GM19468 (cell line): Measurements from ENCODE around the gene PLEKHS1.
"Not testable (repeated sequence)": the region's sequence is repeated elsewhere in the genome, so short reads cannot be mapped to it uniquely, and the experiment has no call there.

Source experiments
- ATAC-seq: cut with Tn5 transposase; IDR thresholded peaks from one replicate; pipeline ENCODE4 v1.9.1; 2021; ENCODE audit warnings: mild to moderate bottlenecking, moderate library complexity, moderate number of reproducible peaks; ENCODE audit not compliant: unreplicated experiment; ENCODE audit errors: extremely low read depth

Gene PLEKHS1

DNA sequence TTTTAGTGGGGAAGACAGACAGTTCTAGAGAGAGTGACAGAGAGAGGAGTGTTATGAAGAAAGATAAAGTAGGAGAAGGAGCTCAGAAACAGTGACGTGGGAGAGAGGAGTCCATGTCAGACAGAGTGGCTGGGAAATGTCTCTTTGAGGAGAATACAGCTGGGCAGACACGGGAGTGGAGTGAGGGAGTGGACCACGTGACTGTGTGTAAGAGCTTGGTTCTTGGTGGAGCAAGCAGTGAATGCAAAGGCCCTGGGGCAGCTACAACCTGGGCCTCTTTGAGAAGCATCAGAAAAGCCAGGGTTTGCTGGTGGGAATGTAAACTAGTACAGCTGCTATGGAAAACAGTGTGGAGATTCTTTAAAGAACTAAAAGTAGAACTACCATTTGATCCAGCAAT is 11.9 kb upstream of the PLEKHS1 start:
- no peak for ATAC-seq

DNA sequence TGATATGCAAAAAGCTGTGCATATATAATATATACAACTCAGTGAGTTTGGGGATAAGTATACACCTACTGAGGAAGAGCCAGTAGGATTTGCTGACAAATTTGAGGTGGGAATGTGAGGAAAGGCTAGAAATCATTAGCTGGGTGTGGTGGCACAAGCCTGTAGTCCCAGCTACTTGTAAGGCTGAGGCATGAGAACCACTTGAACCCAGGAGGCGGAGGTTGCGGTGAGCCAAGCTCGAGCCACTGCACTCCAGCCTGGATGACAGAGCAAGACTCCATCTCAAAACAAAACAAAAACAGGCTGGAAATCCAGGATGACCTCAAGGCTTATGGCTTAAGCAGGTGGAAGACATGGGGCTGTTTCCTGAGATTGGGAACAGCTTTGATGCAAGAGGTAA is 10.6 kb upstream of the PLEKHS1 start:
- ATAC-seq: no peak

DNA sequence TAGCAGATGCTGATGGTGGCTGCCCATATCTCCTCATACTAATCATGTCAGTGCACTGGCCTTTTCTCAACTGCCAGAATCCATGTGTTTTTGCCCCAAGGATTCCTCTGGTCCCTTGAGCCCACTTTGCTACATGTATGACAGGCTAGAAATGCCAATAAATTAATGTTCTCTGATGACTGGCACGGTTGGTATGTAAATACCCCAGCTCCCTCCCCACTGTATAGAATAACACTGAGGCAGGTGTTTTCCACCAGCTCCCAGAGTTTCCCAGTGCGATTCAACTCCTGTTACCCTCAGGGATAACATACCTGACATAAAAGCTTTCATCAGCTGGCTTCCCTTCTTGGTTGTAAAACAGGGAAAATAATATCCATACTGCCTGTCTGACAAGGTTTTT is 9.0 kb upstream of the PLEKHS1 start:
- no peak for ATAC-seq

DNA sequence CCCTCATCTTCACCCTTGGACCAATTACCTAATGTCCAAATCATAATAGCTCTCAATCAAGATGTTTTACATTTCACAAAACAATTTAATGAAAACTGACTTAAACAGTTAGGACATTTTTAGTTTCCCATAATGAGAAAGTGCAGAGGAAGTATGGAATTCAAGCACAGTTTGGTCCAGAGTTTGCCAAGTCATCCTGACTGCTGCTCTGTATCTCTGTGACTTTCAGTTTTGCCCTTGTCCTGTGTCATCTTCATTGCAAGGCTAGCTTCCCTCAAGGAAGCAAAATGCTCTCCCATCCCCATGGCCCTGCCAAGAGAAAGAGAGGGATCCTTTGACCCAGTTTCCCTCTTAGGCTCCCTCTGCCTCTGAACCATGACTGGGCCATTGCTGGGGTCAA is 7.9 kb upstream of the PLEKHS1 start:
- ATAC-seq: no peak

DNA sequence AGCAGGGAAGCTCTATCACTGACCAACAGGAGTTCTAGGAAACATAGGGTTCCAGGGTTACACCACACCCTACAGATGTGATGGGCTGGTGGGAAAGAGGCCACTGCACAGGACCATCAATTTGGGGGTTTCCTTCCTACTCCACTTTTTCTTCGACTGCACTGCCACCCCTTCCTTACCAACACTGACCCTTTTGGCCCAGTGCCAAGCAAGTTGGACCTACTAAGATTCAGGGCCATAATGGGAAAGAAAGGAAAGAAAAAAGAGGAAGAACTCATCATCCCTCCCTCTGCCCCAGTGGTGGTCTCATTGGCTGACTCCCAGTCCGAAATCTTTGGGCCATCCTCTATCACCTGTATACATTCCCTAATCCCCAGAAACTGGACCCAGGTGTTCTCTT is 6.1 kb upstream of the PLEKHS1 start:
- ATAC-seq: no peak

DNA sequence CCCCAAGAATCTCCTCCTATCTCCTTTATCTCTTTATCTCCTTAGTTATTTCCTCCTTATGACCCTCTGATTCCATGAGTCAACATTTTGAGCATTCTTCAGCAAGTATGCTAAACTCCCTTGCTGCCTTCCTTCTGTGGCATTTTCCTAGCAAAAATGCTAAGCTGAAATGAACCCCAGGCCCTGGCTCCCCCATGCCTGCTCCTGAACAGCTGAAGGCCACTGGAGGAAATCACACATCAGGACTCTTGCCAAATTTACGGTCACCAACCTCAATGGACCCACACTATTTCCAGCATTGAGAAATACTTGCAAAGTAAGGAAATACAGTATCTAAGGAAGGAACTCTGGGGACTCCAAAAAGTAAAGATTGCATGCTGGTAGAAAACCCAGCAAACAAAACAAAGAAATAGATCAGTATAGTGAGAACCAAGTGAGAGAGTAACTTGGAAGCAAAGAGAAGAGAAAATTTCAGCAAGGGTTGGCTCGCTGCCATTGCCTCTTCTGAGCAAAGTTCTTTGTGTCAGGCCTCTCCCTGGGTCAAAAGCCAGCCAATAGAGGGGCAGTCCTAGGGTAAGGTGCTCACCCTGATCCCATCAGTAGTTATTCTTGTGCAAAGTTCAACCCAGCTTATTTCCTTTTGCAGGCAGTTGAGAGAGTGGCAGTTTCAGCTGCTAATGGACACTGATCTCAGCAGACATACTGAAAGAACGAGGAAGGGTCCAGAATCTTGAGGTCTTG is 5.1 kb upstream of the PLEKHS1 start:
- no peak for ATAC-seq

DNA sequence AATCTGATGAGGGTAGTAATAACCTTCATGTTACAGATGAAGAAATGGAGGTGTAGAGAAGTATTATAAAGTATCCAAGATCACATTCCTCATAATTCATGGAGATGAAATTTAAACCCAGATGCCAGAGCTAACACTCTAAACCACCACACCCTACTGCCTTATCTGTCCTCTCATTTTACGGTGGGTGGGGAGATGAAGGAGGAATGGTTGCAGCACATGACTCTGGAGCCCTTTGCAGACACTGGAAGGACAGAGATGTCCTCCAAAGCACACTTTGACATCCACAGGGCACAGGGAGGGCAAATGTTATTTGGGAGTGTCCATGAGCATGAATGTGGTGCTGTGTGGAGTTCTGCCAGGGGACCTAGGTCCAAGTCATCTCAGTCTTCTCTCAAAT is 1.1 kb downstream of the PLEKHS1 start:
- ATAC-seq: no peak

DNA sequence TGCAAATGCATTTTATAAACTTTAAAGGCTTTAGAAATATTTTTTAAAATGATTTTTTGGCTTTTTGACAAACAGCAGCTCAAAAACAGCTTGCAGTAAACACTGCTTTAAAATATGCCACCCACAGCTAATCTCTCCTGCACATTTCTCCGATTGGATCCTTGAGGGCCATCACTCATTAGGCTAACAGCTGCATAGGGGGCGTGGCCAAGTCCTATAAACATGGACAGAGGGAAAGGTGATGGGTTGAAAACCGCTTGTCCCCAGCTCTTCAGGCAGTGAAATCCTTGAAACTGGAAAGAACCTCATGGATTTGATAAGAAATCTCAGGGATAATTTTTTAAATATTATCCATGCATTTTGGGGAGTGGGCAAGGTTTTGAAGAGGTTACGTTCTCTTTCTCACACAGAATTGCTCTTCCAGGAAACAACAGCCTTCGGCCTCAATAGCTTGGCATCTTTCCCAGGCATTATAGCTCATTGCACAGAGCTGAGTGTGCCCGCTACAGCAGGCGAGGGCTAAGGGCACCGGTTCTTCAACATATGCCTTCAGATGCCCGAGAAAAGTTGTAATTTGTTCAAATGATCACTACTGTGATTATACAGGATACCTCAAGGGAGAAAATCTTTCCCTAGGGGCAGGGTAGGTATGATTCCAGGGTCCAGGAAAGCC is 1.7 kb downstream of the PLEKHS1 start:
- ATAC-seq: no peak

DNA sequence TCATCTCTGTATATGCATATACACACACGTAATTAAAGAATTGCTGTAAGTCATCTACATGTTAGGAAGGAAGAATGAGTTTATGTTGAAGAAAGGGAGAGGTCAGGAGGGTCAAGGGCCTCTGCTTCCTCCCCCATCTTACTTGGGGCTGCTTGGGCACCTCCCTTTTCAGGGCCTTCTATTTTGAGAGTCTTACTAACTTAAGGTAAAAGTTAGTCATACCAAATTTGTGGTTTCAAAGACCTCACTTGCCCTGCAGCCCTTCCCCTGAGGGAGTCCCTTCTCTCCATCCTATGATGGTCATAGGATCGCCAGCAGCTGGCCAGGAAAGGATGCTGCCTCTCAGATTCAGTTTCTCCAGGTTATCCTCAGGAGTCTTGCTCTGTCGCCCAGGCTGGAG is 2.6 kb downstream of the PLEKHS1 start:
- ATAC-seq: no peak

DNA sequence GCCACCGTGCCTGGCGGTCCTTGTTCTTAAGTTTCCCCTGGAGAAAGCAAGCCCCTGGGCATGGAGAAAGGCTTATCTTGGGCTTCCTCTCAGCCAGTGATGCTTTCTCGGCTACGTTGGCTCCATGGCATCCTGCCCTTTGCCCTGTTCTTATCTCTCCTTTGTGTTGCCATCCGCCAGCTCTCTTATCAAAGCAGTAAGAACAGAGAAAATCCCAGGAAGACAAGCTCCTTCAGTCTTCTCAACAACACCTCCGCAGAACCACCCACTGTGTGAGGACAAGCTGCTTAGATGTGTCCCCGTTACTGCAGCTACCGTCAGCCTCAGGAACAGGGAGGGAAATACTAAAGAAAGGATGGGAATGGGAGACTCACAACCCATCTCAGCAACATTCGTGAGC is 3.3 kb downstream of the PLEKHS1 start:
- ATAC-seq: no peak

DNA sequence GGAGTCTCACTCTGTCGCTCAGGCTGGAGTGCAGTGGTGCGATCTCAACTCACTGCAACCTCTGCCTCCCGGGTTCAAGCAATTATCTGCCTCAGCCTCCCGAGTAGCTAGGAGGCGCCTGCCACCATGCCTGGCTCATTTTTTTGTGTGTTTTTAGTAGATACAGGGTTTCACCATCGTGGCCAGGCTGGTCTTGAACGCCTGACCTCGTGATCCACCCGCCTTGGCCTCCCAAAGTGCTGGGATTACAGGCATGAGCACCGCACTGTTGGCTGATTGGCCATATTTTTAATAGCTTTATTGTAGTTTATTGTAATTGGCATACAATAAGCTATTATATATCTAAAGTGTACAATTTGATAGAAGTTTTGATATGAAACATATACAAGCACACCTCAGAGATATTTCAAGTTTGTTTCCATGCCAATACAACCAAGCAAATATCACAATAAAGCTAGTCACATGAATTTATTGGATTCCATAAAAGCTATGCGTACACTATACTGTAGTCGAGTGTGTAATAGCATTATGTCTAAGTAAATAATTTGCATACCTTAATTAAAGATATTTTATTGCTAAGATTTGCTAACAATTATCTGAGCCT is 5.6 kb downstream of the PLEKHS1 start:
- no peak for ATAC-seq

DNA sequence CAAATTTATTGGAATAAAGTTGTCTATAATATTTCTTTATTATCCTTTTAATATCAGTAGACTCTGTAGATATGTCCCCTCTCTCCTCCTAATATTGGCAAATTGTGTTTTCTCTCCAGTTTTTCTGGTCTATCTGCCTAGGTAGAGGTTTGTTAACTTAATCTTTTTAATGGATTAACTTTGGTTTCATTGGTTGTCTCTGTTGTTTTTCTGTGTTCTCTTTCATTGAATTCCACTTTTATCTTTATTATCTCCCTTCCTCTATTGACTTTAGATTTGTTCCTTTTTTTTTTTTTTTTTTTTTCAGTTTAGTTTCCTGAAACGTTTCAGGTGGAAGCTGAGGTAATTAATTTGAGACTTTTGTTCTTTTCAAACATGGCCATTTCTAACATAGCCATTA is 10.6 kb downstream of the PLEKHS1 start:
- no peak for ATAC-seq

DNA sequence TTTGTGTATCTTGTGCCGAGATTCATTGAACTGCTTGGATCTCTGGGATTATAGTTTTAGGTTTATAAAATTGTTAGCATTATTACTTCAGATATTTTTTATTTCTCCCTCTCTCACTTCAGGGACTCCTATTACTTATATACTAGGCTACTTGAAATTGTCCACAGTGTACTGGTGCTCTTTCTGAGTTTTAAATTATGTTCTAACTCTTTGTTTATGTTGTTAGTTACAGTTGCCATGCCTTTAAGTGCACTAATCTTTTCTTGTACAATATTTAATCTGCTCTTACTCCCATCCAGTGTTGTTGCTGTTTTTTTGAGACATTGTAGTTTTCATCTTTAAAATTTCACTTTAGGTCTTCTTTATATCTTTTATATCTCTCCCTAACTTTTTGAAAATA is 13.1 kb downstream of the PLEKHS1 start:
- no peak for ATAC-seq

DNA sequence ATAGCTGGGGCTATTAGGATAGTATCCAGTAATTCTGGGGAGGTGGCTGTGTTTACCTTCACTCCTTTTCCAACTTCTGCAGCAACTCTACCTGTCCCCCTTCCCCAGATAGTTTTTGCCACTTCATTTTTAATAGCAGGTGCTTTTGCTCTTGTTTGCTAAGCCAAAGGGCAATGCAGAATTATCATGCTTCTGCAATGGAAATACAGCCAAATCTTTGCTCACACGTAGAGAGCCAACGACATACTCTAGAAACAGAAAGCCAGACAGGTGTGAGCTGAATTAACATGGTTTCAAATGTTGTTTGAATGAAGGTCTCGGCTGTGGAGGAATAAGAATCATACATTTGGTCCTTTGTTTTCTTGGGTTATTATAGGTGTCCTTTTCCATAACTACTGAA is 14.4 kb downstream of the PLEKHS1 start:
- ATAC-seq: no peak

DNA sequence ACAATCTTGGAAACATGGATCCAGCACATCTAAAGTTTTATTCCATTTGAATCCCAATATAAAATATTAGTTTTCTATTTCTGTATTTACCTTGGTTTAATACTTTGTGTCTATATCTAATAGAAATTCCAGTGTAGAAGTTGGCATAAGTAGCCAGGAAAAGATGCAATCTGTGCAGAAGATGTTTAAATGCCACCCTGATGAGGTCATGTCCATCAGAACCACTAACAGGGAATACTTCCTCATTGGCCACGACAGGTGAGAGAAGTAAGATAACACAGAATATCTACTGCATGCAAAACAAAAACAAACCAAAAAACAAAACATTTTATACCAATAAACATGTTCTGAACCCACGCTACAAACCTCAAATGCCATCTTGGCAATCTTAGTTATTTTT is 15.7 kb downstream of the PLEKHS1 start:
- ATAC-seq: no peak

DNA sequence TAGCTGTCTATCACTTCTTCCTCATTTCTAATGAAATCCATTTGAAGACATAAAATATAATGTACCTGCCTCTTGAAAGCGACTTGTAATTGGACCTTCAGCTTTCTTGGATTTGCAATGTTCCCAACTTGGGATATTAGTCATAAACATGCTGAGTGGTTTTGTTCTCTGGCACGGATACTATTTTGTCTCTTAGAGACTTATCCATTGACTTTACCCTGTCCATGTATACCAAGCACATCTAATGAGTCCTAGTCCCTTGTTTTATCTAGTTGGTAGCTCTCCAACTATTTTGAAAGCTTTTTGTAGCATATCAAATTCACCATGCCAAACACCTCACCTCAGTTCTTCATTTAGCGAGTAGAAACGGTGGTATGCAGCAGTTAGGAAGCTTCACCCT is 18.9 kb downstream of the PLEKHS1 start:
- ATAC-seq: no peak

DNA sequence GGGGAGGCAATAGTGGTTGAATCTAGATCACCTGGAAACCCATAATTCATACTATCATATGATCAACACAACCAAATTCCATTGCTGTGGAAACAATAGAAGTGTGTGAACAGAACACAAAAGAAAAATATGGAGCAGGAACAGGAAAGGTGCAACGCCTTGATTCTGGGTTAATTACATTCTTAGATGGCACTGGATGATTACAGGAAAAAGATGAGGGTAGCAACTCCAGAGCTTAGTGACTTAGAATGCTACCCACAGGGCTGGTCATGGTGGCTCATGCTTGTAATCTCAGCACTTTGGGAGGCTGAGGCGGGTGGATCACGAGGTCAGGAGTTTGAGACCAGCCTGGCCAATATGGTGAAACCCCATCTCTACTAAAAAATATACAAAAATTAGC is 19.6 kb downstream of the PLEKHS1 start:
- ATAC-seq: not testable (repeated sequence)

DNA sequence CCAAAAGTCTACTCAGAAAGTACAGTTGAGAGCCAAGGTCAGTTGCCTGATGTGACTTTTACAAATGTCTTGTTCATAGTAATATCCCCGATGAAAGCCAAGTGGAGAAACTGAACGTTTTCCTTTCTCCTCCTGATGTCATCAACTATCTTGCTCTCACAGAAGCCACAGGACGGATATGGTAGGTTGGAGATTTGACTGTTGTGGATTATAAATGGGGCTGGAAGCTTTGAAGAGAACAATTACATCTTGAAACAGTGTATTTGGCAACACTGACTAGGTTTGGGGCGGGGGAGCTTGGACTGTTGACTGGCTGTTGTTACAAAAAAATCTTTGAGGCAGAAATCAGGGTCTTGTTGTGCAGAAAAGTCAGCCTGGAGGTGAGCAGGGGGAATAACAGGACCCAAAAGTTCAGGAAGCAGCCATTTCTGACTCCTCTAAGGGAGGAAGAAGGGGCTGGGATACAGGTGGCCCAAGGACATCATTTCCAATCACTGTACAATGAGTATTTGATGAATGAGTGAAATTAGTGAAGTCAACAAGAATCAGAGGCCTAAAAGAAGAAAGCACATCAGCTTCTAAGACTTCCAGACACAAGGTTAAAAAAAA is 24.3 kb downstream of the PLEKHS1 start:
- no peak for ATAC-seq

DNA sequence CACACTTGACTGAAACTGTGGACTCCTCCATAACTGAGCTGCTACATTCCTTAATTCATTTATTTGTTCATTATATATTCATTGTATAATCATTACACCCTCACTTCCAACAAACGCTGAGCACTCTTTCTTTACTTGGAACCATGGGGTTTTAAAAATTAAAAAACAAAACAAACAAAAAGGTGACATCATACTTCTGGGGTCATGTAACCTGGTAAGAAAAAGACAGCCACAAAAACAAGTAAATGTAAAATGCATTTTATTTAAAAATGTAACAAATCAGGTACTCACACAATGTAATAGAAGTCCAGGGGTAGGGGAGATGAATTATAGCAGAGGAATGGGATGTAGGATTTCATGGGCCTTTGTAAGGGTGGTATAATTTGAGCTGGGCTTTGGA is 25.1 kb downstream of the PLEKHS1 start:
- no peak for ATAC-seq

DNA sequence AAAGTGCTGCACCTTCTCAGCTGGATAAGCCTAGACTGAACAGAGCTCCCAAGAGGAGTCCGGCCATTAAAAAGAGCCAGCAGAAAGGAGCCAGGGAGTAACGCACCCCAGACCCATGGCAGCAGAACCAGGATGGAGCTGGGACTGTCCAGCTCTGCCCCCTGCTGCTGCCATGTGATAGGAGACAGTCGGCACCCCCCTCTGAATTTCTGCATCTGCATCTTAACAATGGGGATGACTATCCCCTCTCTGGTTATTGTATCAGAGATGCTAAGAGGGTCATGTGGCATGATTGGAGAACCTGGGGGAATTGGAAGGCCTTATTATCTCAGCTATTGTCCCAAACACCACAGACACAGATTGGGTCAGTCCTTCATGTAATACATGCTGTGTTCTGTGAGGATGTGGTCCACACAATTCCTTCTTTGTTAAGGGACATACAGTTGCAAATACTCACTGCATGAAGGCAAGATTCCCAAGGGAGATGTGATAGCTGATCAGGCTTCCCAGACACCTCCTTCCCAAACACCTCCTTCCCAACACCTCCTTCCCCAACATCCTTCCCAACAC is 29.3 kb downstream of the PLEKHS1 start:
- ATAC-seq: no peak

DNA sequence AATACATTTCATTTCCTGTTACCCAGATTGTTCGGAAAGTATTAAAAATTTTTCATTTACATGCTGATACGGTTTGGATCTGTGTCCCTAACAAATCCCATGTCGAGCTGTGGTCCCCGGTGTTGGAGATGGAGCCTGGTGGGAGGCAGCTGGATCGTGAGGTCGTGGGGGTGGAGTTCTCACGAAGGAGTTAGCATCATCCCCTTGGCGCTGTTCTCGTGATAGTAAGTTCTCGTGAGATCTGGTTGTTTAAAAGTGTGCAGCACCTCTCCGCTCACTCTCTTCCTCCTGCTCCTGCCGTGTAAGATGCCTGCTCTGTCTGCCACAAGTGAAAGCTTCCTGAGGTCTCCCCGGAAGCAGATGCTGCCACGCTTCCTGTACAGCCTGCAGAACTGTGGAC is 30.9 kb downstream of the PLEKHS1 start:
- no peak for ATAC-seq
